Left colon (tissue), 2 donors: ENCODE measurements around the gene TOM1L2. TPM values are rescaled to one million over a fixed set of nuclear protein-coding genes. Genes with fewer than 3 reads are reported as not detected.

Source experiments
- ATAC-seq: fragments of 200-7000 bp; cut with Tn5 transposase; one replicate; pipeline ENCODE4 v1.9.1; 2020; ENCODE audit warnings: mild to moderate bottlenecking, moderate library complexity
- DNase-seq, 2 donors: peaks; one replicate each; pipeline ENCODE4 v3.0.0-alpha.2; 2020
- intact Hi-C, 2 donors: fragments of 100-400 bp; cut with DNase I in 1 of 2; cut with micrococcal nuclease in 1 of 2; formaldehyde crosslinking; loops; one replicate each; pipeline versions ENCODE4 v1.11.2 to v1.14.0; 2022; cut with DNase I, micrococcal nuclease
- total RNA-seq, 2 donors: library from RNA; stranded (reverse); fragmentation: NEBNext Ultra II Directional; extraction: Animal tissue kit (Norgen Biotek cat#: 25700); gene quantifications; one replicate each; pipeline ENCODE4 v1.2.1, GENCODE V29; 2021
- donor health status: DM: no; HTN: no; CAD: no.
- donor health status: DM: yes; HTN: yes; CAD: no.

TOM1L2 gene
- total RNA-seq, 2 donors from 2014 or later: 55.5 to 72.9 TPM

DNA sequence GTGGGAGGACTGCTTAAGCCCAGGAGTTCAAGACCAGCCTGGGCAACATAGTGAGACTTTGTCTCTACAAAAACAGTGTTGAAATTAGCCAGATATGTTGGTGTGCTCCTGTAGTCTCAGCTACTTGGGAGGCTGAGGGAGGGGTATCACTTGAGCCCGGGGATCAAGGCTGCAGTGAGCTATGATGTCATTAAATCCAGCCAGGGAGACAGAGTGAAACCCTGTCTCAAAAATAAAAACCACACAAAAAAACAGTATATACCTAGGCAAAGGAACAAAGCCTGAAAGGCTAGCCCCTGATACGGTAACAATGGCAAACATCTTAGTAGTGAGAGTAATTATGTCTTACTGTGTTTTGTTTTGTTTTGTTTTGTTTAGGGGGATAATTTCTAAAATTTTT lies 38.0 kb downstream of the TOM1L2 start:
- no peak for ATAC-seq
- intact Hi-C loops: no loop called here
- no peak for DNase-seq

DNA sequence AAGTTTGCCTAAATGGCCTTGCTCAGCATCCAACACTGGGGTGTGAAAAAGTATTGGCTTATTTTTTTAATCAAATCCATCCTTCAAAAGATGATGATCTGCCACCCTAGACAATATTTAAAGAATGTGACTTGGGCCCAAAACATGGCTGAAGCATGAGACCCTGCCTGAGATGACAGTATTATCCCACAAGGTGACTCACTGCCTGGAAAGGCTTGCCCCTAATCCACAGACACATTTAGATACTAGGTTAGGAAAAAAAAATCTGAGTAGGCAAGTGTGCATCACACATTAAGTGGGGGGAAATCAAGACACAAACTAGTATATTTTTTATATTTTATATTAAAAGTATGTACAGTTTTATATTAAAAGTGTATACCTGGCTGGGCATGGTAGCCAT lies 38.4 kb downstream of the TOM1L2 start:
- no peak for DNase-seq
- ATAC-seq: no peak
- intact Hi-C loops: no loop called here

DNA sequence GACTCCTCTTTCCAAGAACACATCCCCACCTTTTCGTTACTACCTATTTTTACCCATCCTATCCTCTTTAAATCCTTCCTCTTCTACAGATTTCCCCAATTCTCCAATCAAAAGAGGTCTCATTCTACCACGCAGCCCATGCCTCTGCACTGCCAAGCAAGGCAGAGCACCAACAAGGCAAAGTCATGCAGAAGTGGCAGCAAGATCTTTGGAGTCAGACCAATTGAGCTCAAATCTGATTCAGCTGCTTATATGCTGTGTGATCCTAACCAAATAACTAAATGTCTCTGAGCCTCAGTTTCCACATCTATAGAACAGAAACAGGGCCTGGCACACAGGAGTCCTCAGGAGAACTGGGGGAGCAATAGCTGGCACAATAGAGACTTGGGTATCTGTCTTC lies 41.0 kb downstream of the TOM1L2 start:
- intact Hi-C loops: no loop called here
- ATAC-seq: no peak
- no peak for DNase-seq

- DNase-seq: no peak
- intact Hi-C loops: no loop called here
- ATAC-seq: no peak
Measured at GRCh38 chr17:17930674-17931073, 41.5 kb downstream of the TOM1L2 start.

GRCh38 chr17:17929655-17930380 lies 42.4 kb downstream of the TOM1L2 start:
- DNase-seq: no peak
- no peak for ATAC-seq
- intact Hi-C loops: no loop called here

GRCh38 chr17:17928398-17929287 lies 43.6 kb downstream of the TOM1L2 start:
- ATAC-seq: no peak
- DNase-seq: no peak
- intact Hi-C loops: no loop called here

GRCh38 chr17:17926840-17927449 lies 45.3 kb downstream of the TOM1L2 start:
- intact Hi-C loops: no loop called here
- ATAC-seq (no peak), DNase-seq (no peak)

- DNase-seq: no peak
- no peak for ATAC-seq
- intact Hi-C loops: no loop called here
Measured at GRCh38 chr17:17926036-17926435, 46.2 kb downstream of the TOM1L2 start.

DNA sequence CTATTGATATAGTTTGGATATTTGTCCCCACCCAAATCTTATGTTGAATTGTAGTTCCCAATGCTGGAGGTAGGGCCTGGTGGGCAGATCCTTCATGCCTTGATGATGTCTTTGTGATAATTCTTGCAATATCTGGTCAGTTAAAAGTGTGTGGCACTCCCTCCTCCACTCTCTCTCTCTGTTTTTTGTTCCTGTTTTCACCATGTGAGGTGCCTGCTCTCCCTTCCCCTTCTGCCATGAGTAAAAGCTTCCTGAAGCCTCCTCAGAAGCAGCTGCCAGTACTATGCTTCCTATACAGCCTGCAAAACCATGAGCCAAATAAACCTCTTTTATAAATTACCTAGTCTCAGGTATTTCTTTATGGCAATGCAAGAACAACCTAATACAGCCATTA lies 47.3 kb downstream of the TOM1L2 start:
- DNase-seq: no peak
- intact Hi-C loops: no loop called here
- no peak for ATAC-seq

- intact Hi-C loops: no loop called here
- DNase-seq: no peak
- no peak for ATAC-seq
Measured at GRCh38 chr17:17924131-17924856, 47.9 kb downstream of the TOM1L2 start.

DNA sequence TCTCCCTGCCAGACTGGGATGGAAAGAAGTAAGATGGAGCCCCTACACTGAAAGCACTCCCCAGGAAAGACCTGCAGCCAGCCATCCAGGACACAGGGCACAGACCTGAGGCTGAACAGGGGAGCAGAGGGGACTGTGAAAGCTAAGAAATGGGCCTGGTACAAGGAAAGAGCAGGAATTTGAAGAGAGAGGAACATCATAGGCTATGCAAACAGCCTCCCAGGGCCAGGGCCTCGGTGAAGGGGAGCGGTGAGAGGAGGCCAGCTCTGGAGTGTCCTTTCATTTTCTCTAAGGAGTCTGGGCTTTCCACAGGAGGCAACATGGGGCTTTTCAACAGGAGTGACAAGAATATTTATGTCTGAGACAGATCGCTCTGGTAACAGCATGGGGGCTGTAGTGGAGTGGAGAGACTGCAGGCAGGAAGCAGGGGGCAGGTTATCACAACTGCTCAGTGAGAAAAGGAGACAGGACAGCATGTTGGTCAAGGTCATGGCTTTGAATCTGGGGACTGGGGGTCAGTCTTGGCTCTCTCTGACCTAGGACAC lies 50.1 kb downstream of the TOM1L2 start:
- DNase-seq (peak in 1 of 2 donors; percentile 40), ATAC-seq (peak; percentile 26)
- intact Hi-C loops: no loop called here

DNA sequence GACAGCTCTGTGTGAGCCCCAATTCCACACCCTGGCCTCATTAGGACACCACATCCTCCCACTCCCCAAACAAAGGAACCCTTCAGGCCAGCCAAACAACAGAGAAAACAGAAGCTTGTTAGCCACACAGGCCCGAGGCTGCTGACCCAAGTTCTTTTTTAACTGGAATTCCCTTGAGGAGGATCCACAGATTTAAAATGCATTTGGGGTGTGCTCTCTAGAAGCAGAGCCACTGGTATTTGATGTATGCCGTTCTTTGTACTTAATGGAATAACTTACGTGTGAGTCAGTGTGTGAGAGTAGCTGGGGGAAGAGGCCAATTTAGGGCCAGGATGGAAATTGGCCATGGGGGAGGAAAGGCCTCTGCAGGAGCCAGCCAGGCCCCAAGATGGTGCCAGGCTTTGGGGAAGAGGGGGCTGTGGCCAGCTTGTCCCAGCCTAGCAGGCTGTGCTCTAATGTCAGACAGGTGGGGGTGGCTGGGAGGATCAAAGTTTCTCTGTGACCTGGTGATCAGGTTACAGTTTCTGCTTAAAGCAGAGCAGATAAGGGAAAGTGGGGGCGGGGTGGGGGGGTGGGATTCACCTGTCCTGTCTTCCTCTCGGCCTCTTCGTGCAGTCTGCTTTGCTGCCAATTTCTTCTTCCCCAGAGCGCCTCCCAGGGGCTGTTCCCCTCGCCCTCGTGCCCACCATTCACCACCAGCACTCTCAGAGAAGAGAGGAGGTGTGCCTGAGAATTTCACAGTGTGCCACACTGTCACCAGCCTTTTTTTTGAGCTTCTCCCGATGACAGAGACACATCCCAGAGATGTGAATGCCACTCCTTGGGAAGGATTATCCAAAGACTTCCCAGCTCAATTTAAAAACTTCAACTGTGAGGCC lies 50.8 kb downstream of the TOM1L2 start:
- intact Hi-C loops: no loop called here
- DNase-seq (no peak), ATAC-seq (peak; percentile 0)

- ATAC-seq (peak; percentile 65), DNase-seq (peak; percentile 77 to 79)
- intact Hi-C loops: no loop called here
Measured at GRCh38 chr17:17919169-17920107, 52.8 kb downstream of the TOM1L2 start.

DNA sequence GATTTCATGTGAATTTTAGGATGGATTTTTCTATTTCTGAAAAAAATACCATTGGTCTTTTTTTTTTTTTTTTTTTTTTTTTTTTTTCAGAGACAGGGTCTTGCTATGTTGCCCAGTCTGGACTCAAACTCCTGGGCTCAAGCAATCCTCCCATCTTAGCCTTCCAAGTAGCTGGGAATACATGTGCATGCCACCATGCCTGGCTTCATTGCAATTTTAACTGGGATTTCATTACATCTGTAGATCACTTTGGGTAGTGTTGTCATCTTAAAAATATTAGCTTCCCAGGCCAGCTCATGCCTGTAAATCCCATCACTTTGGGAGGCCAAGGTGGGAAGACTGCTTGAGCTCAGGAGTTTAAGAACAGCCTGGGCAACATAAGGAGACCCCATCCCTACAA lies 54.8 kb downstream of the TOM1L2 start:
- DNase-seq: no peak
- no peak for ATAC-seq
- intact Hi-C loops: no loop called here

GRCh38 chr17:17915183-17915582 lies 57.0 kb downstream of the TOM1L2 start:
- intact Hi-C loops: no loop called here
- no peak for ATAC-seq
- no peak for DNase-seq

GRCh38 chr17:17913695-17914332 lies 58.4 kb downstream of the TOM1L2 start:
- intact Hi-C loops: no loop called here
- ATAC-seq: peak; percentile 100
- DNase-seq: peak; percentile 80 to 95
